Endothelial cell (in vitro differentiated cells): Measurements from ENCODE around the gene MICB. TPM values are rescaled to one million over a fixed set of nuclear protein-coding genes. Genes with fewer than 3 reads are reported as not detected.

Source experiments
- DNase-seq: peaks from one replicate; pipeline ENCODE4 v3.0.0; 2021; ENCODE audit warnings: low spot score
- H3K27ac Mint-ChIP-seq: one replicate; pipeline ENCODE4 v1.8.0; 2021; ENCODE audit warnings: mixed read lengths, inconsistent platforms; ENCODE audit not compliant: unreplicated experiment
- H3K27me3 Mint-ChIP-seq: one replicate; pipeline ENCODE4 v1.8.0; 2021; ENCODE audit warnings: mild to moderate bottlenecking, moderate library complexity, mixed read lengths, inconsistent platforms; ENCODE audit not compliant: unreplicated experiment
- H3K36me3 Mint-ChIP-seq: one replicate; pipeline ENCODE4 v1.8.0; 2021; ENCODE audit warnings: mild to moderate bottlenecking, low read depth, mixed read lengths, inconsistent platforms; ENCODE audit not compliant: unreplicated experiment
- H3K4me1 Mint-ChIP-seq: one replicate; pipeline ENCODE4 v1.8.0; 2021; ENCODE audit warnings: mild to moderate bottlenecking, mixed read lengths, inconsistent platforms; ENCODE audit not compliant: unreplicated experiment
- H3K4me3 Mint-ChIP-seq: one replicate; pipeline ENCODE4 v1.8.0; 2021; ENCODE audit warnings: mild to moderate bottlenecking, mixed read lengths, inconsistent platforms; ENCODE audit not compliant: unreplicated experiment
- H3K9me3 Mint-ChIP-seq: one replicate; pipeline ENCODE4 v1.8.0; 2021; ENCODE audit warnings: mixed read lengths, inconsistent platforms; ENCODE audit not compliant: unreplicated experiment
- CTCF ChIP-seq: fragments of 200-600 bp; sonication (generic); IDR thresholded peaks from one replicate; pipeline ENCODE4 v1.5.0; 2021; ENCODE audit warnings: antibody characterized with exemption; ENCODE audit not compliant: unreplicated experiment
- total RNA-seq: library from RNA; stranded (reverse); fragmentation: NEBNext Ultra II Directional; extraction: Animal tissue kit (Norgen Biotek cat#: 25700); gene quantifications from one replicate; pipeline ENCODE4 v1.2.1, GENCODE V29; 2021; ENCODE audit not compliant: unreplicated experiment

MICB gene
- total RNA-seq, 1 donor from 2014 or later = 3.6 TPM

GRCh38 chr6:31474871-31475286 is 23.1 kb upstream of the MICB start:
- Mint-ChIP-seq H3K4me1 (peaks cover 8% of the 10 kb centered on the region), H3K27me3 (peaks cover 4% of the 10 kb centered on the region), H3K4me3 (no peak overlapping the region), H3K36me3 (no peaks in the 10 kb centered on the region), H3K27ac (no peak overlapping the region), H3K9me3 (no peaks in the 10 kb centered on the region)
- TF ChIP-seq CTCF = peak; percentile 44
- no peak for DNase-seq

- TF ChIP-seq CTCF = no peak
- H3K4me1 Mint-ChIP-seq = peaks cover under 1% of the 10 kb centered on the region
- no peaks in the 10 kb centered on the region for H3K36me3 Mint-ChIP-seq
- peaks cover 4% of the 10 kb centered on the region for H3K27me3 Mint-ChIP-seq
- DNase-seq = no peak
- no peak overlapping the region for H3K27ac Mint-ChIP-seq
- no peaks in the 10 kb centered on the region for H3K9me3 Mint-ChIP-seq
- no peak overlapping the region for H3K4me3 Mint-ChIP-seq
Observed at GRCh38 chr6:31476515-31477139, 21.3 kb upstream of the MICB start.

GRCh38 chr6:31477521-31477920 is 20.4 kb upstream of the MICB start:
- TF ChIP-seq CTCF = no peak
- Mint-ChIP-seq H3K36me3 (no peaks in the 10 kb centered on the region), H3K9me3 (no peaks in the 10 kb centered on the region), H3K4me1 (no peaks in the 10 kb centered on the region), H3K27ac (no peak overlapping the region), H3K4me3 (no peak overlapping the region), H3K27me3 (peaks cover 4% of the 10 kb centered on the region)
- DNase-seq = no peak

- H3K4me1 Mint-ChIP-seq = no peaks in the 10 kb centered on the region
- no peak for DNase-seq
- TF ChIP-seq CTCF = no peak
- no peaks in the 10 kb centered on the region for H3K36me3 Mint-ChIP-seq
- no peak overlapping the region for H3K4me3 Mint-ChIP-seq
- no peaks in the 10 kb centered on the region for H3K9me3 Mint-ChIP-seq
- peaks cover 4% of the 10 kb centered on the region for H3K27me3 Mint-ChIP-seq
- no peak overlapping the region for H3K27ac Mint-ChIP-seq
Observed at GRCh38 chr6:31478186-31478950, 19.6 kb upstream of the MICB start.
